Fibroblast of lung (primary cell): ENCODE data around the gene NKD2.

ENCODE experiments used
- CTCF ChIP-seq, 2 donors: IDR thresholded peaks in 1 of 2; conservative IDR thresholded peaks in 1 of 2; 1 replicate in 1 of 2; 2 replicates in 1 of 2; pipeline ENCODE4 v1.5.1; 2011 to 2012; ENCODE audit warnings: low read length in 2 of 2, control low read depth in 1 of 2, inconsistent platforms in 1 of 2, low read depth in 1 of 2, mild to moderate bottlenecking in 1 of 2
- EZH2 ChIP-seq: IDR thresholded peaks from 2 replicates; pipeline ENCODE4 v1.5.1; 2012; ENCODE audit warnings: low read length, control low read depth, mild to moderate bottlenecking; ENCODE audit errors: missing control alignments

- TF ChIP-seq CTCF (conservative IDR thresholded peaks at IDR 0.05 in 1 of 2, IDR thresholded peaks at IDR 0.05 in 1 of 2; ENCODE audit: low read depth in 1 of 2, low read length in 2 of 2): no peak
- no peak for TF ChIP-seq EZH2
These were observed 44.9 kb downstream of the NKD2 start for GRCh38 chr5:1053391-1054017.
